ES-I3 (cell line): ENCODE measurements around the gene TMPRSS11D.

ENCODE experiments used
- H3K36me3 ChIP-seq: 2 replicates; pipeline ENCODE4 v1.6.1; 2013; ENCODE audit warnings: mild to moderate bottlenecking, low read length, control low read depth, moderate library complexity; ENCODE audit not compliant: insufficient read depth
- H3K4me1 ChIP-seq: 2 replicates; pipeline ENCODE4 v1.6.1; 2013; ENCODE audit warnings: mild to moderate bottlenecking, control low read depth, low read length; ENCODE audit not compliant: insufficient read depth
- H3K9ac ChIP-seq: 2 replicates; pipeline ENCODE4 v1.6.1; 2013; ENCODE audit warnings: low read depth, mild to moderate bottlenecking, low read length, moderate library complexity
- H3K9me3 ChIP-seq: 2 replicates; pipeline ENCODE4 v1.6.1; 2013; ENCODE audit warnings: mild to moderate bottlenecking, low read length, moderate library complexity; ENCODE audit not compliant: control insufficient read depth, insufficient read depth

TMPRSS11D gene

DNA sequence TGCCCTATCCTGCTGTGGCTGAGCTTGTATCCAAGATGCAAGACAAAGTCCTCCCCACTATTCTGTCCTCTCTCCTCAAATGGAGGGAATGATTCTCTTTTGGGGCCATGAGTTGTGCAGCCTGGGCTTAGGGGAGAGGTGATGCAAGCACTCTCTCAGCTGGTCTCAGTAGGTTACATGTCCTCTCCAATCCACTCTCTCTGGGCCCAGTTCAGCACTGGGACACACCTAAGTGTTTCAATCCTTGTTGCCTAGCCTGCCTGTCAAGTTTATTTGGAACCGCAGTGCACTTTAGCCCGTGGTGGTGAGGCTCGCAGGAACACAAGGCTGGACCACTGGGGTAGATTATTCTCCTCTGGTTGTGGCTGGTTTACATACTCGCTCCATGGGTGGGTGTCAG, 23.8 kb upstream of the TMPRSS11D start:
- Histone ChIP-seq H3K9me3 (no peaks in the 10 kb centered on the region), H3K36me3 (no peaks in the 10 kb centered on the region), H3K9ac (no peak overlapping the region), H3K4me1 (no peaks in the 10 kb centered on the region)

DNA sequence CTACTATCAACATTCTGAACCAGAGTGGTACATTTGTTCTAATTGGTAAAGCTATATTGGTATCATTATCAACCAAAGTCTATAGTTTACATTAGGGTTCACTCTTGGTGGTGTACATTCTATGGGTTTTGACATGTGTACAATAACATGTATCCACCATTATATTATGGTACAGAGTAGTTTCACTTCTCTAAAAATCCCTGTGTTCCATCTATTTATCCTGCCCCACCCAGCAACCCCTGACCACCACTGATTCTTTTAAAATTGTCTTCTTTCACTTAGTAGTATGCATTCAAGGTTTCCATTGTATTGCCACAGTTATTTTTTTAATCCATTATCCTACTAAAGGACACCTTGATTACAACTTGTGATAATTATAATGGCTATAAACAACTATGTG, 15.3 kb upstream of the TMPRSS11D start:
- H3K4me1 ChIP-seq: no peaks in the 10 kb centered on the region
- H3K9me3 ChIP-seq: no peaks in the 10 kb centered on the region
- no peak overlapping the region for H3K9ac ChIP-seq
- H3K36me3 ChIP-seq: no peaks in the 10 kb centered on the region

DNA sequence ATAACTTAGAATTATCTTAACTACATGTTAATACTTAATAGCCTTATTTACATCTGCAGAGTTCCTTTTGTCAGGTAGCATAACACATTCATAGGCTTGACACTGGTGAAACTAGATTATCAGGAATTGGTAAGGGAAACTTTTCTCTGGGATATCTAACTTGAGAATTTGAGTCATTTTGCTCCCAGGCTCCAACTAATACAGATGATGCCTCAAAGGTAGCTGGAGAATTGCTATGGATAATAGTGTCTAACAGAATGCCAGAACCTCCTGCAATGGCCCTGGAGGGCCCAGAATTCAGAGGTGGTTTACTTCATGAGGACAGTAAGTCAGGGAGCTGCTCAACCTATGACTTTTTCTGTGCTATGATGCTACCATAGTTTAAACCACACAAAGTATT, 13.9 kb upstream of the TMPRSS11D start:
- Histone ChIP-seq H3K9ac (no peak overlapping the region), H3K9me3 (no peaks in the 10 kb centered on the region), H3K4me1 (peaks cover 2% of the 10 kb centered on the region; the same call in 1 of the 2 replicates)

DNA sequence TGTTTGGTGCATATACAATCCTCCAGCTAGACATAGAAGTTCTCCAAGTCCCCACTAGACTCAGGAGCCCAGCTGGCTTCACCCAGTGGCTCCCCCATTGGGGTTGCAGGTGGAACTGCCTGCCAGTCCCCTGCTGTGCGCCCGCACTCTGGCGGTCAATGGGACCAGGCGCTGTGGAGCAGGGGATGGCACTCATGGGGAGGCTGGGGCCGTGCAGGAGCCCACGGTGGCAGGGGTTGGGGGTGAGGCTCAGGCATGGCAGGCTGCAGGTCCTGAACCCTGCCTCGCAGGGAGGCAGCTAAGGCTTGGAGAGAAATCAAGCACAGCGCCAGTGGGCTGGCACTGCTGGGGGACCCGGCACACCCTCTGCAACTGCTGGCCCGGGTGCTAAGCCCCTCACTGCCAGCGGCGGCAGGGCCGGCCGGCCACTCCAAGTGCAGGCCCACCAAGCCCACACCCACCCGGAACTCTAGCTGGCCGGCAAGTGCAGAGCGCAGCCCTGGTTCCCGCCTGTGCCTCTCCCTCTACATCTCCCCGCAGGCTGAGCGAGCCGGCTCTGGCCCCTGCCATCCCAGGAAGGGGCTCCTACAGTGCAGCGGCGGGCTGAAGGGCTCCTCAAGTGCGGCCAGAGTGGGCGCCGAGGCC, 12.7 kb upstream of the TMPRSS11D start:
- no peaks in the 10 kb centered on the region for H3K36me3 ChIP-seq
- peaks cover 6% of the 10 kb centered on the region; the same call in 1 of the 2 replicates for H3K4me1 ChIP-seq
- no peaks in the 10 kb centered on the region for H3K9me3 ChIP-seq
- no peak overlapping the region for H3K9ac ChIP-seq

More for the DNA sequence above, 13.9 kb upstream of the TMPRSS11D start:
- H3K36me3 ChIP-seq: no peaks in the 10 kb centered on the region

DNA sequence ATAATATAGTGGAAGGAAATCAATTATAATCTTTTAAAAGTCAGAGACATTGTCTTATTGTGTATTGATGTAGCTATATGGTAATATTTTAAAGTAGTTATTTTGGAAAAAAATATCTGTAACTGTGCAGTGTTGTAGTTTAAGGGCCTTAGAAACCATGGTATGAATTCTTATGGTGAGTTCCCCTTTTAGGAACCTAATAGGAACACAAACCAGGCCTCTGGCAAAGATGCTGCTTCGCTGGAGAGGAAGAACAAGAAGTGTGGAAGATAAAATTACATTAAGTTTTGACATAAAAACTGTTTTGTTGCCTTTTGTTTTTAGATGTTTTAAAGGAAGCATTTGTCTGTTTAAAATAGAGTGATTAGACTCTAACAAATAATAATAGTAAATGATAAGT, 10.9 kb upstream of the TMPRSS11D start:
- Histone ChIP-seq H3K36me3 (no peaks in the 10 kb centered on the region), H3K9me3 (no peaks in the 10 kb centered on the region), H3K4me1 (peaks cover 6% of the 10 kb centered on the region; the same call in 1 of the 2 replicates), H3K9ac (no peak overlapping the region)

DNA sequence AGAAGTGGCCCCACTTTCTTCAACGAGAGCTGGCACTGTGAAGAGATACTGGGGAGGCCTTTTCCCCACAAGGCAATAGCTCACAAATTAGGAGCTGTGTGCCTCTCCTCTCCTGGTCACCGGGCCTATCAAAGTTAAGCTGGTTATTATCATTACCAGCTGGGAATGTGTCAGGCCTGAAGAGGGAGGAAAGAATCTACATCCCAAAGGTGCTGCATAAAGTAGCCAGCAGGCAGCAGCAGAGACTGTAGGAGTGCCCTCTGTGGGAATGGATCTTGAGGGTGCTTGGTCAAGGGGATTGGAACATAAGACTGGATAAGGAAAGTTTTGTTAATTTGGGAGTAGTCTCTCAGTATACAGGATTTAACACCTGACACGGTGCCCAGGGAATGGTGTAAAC, 9.1 kb upstream of the TMPRSS11D start:
- Histone ChIP-seq H3K9me3 (no peaks in the 10 kb centered on the region), H3K36me3 (no peaks in the 10 kb centered on the region), H3K4me1 (peaks cover 6% of the 10 kb centered on the region; the same call in 1 of the 2 replicates), H3K9ac (no peak overlapping the region)

DNA sequence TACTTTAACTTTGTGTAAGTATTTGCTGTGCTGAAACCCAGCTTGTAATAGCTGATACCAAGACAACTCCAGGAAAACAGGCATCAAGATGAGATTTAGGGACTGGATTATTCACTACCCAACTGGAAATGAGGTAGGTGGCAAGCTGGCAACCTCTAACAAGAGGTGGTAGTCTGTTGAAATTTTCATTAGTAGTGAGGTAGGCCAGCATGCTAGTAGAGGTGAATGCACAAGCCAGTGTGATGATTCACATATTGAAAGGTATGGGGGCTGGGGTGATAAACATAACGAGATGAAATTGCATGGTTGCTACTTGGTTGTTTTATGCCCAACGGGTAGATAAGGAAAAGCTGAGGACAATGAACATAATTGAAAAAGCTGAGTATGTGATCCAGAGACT, 8.5 kb upstream of the TMPRSS11D start:
- Histone ChIP-seq H3K9me3 (no peaks in the 10 kb centered on the region), H3K9ac (no peak overlapping the region), H3K4me1 (peaks cover 6% of the 10 kb centered on the region; the same call in 1 of the 2 replicates), H3K36me3 (no peaks in the 10 kb centered on the region)

DNA sequence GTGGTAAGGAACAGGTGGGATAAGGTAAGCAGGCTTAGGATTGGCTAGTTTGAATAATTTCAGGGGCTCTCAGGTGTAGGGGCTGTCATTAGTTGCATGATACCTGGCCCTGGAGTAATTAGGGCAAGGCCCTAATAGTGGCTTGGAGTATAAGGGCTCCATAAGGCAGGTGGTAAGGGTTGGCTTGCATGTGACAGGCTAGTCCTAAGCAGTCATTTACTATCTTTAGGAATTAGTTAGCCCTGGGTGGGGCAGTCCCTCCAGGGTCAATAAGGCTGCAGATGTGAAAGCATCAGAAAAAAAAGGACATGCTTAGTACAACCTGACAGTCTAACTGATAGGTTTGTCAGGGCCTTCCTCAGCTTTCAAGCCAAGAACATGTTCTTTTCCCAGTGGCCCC, 7.8 kb upstream of the TMPRSS11D start:
- Histone ChIP-seq H3K36me3 (no peaks in the 10 kb centered on the region), H3K9me3 (no peaks in the 10 kb centered on the region), H3K9ac (no peak overlapping the region), H3K4me1 (peaks cover 6% of the 10 kb centered on the region; the same call in 1 of the 2 replicates)

DNA sequence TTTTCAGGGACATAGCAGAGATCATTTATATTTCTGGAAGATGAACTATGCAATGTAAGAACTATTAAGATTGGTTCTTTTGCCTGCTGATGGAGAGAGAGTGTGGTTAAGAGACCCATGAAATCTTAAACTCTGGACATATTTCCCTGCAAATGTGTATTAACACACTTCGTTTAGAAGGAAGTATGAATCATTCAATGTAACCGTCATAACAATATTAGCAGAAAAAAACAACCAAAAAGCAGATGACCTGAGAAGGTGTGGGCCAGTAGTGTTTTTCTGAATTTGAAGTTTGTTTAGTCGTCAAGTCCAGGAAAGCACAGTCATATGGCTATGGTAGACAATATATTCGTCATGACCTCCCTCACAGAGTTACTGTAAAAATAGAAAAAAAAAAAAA, 2.5 kb upstream of the TMPRSS11D start:
- no peaks in the 10 kb centered on the region for H3K9me3 ChIP-seq
- H3K4me1 ChIP-seq: peaks cover 7% of the 10 kb centered on the region; the same call in 1 of the 2 replicates
- no peak overlapping the region for H3K9ac ChIP-seq
- no peaks in the 10 kb centered on the region for H3K36me3 ChIP-seq

DNA sequence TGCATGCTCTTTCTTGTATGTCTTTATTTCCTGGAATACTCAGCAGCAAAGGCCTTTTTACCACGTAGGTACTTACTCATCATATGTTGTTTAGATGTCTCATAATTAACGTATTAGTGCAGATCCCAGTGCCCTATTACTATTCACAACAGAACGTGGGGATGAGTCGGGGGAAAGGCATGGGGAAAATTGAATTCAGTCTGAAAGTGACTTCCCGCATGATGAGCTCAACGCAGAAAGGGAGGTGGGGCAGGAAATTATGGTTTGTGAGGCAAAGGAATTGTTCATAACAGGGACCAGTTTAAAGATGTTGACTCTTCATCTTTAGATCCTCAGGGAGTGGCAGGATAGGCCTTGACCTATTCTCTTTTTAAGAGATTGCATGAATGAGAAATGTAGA, 2.0 kb upstream of the TMPRSS11D start:
- Histone ChIP-seq H3K9ac (no peak overlapping the region), H3K4me1 (peaks cover 7% of the 10 kb centered on the region; the same call in 1 of the 2 replicates), H3K36me3 (no peaks in the 10 kb centered on the region), H3K9me3 (no peaks in the 10 kb centered on the region)

DNA sequence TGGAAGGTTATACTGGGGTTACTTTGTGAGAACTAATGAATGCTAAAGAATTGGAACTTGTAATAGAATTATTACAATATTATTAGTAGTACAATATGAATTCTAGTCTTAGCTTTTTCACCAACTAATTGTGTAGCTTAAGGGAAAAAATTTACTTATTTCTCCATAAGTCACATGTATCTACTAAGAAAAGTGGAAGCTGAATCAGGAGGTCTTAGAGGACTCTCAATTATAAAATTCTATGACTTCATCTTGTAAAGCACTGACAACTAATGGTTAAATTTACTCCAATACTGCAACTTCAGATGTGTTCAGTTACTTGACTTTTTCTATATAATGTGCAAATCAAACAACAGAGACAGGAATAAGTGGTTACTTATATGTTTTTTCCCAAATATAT, 899 bp upstream of the TMPRSS11D start:
- Histone ChIP-seq H3K9ac (no peak overlapping the region), H3K4me1 (peaks cover 7% of the 10 kb centered on the region; the same call in 1 of the 2 replicates), H3K36me3 (no peaks in the 10 kb centered on the region), H3K9me3 (no peaks in the 10 kb centered on the region)

DNA sequence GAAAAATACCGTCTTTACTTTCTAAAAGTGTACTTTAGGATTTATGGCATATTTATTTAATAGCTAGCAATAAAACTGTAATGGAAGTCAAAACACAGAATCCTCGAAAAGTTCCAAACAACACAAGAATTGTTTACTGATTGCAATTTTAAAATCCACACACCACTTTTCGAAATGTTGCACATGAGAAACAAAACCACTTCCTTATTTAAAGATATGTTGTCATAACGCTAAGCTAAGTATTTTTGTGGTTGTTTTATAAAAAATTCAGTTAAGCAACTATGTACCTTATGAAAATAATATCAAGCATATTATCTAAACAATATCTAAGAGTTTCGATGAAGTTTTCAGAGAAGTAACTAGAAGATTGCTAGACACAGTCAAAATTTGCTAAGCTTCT, 344 bp downstream of the TMPRSS11D start:
- Histone ChIP-seq H3K9me3 (no peaks in the 10 kb centered on the region), H3K36me3 (no peaks in the 10 kb centered on the region), H3K9ac (no peak overlapping the region), H3K4me1 (peaks cover 7% of the 10 kb centered on the region; the same call in 1 of the 2 replicates)

DNA sequence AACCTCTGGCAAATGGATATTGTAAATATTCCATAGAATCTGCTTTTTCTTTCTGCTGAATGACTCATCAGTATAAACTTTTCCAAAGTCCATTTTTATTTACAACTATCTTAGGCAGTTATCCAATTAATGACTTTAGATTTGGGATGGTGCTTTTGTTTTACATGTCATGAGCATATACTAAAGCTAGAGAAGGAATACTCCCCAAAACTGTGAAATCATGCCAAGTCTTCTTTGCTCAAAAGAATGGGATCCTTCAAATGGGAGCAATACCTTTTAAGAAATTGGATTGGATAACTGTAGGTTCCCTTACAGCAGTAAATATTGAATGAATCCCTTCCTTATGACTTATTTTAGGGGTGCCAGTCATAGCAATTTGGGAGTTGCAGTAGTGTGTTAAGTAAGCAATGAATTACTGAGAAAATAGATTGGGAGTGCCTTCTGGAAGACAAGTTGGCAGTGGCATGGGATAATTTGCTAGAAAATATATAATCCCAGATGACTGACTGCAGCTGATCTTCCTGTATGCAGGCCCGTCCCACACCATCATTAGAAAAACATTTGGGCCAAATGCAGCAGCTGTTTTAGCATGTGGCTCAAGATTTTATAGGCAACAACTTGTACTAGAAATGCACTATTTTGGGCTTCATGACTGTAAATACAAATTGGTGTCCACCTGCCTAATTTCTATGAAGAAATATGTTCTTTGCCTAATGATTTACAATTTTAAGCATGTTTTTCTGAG, 2.8 kb downstream of the TMPRSS11D start:
- Histone ChIP-seq H3K9ac (no peak overlapping the region), H3K36me3 (no peaks in the 10 kb centered on the region), H3K9me3 (no peaks in the 10 kb centered on the region), H3K4me1 (peaks cover 4% of the 10 kb centered on the region; the same call in 1 of the 2 replicates)

DNA sequence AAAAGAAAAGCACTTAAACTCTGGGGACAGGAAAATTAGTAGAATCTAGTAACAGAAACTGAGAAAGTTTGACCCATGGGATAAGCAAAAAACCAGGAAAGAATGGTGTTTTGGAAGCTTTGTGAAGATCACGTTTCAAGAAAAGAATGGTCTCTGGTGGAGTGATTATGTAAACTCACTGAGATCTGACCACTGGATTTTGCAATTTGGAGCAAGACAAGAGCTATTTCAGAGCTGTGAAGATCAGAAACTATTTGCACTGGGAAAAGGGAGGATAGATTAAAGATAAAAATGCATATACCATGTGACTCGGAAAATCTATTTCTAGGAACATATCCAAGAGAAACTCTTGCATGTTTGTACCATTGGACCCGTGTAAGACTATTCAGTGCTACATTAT, 4.3 kb downstream of the TMPRSS11D start:
- Histone ChIP-seq H3K9ac (no peak overlapping the region), H3K4me1 (no peaks in the 10 kb centered on the region), H3K36me3 (no peaks in the 10 kb centered on the region), H3K9me3 (no peaks in the 10 kb centered on the region)

DNA sequence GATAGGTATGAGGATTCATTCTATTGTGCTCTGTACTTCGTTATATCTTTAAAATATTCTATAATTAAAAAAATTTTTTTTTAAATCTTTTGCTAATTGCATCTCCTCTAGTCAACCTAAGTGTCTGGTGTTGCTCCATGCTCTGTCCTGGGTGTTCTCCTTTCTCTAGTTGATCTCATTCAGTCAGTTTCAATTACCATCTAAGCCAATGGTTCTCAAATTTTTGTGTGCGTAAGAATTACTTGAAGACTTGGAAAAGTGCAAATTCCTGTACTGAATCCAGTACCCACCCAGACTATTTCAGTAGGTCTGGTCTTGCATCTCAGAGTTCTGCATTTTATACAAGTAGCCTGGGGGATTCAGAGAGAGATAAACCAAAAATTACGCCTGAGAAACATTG, 6.7 kb downstream of the TMPRSS11D start:
- no peaks in the 10 kb centered on the region for H3K4me1 ChIP-seq
- no peaks in the 10 kb centered on the region for H3K9me3 ChIP-seq
- H3K9ac ChIP-seq: no peak overlapping the region
- H3K36me3 ChIP-seq: no peaks in the 10 kb centered on the region
